ENCODE results near the gene TMEM150C.

- TF ChIP-seq POLR2AphosphoS5 (IDR thresholded peaks at IDR 0.05) (no peak), POLR2A (IDR thresholded peaks at IDR 0.05) (no peak)
These were observed 6.5 kb downstream of the TMEM150C start for GRCh38 chr4:82555276-82555675.

Measured in stomach (tissue), 4 donors.